ENCODE measurements around the gene EWSR1. TPM values are rescaled to one million over a fixed set of nuclear protein-coding genes. Genes with fewer than 3 reads are reported as not detected.
A peak's percentile ranks its signal among the peaks of the same experiment; 100 is the strongest.

Gene EWSR1
- total RNA-seq, 6 experiments from 2014 or later: 200 to 291 (median 270) TPM

- H3K27me3 Mint-ChIP-seq (ENCODE audit: insufficient read depth): peaks cover 2% of the 10 kb centered on the region; the same call in 1 of the 2 replicates
- H3K9me3 Mint-ChIP-seq: no peaks in the 10 kb centered on the region
- H3K36me3 Mint-ChIP-seq (ENCODE audit: low read depth): peaks cover under 1% of the 10 kb centered on the region; the same call in 1 of the 2 replicates
- peak overlapping the region; percentile 87 for H3K27ac Mint-ChIP-seq
- peak overlapping the region; percentile 92 for H3K4me3 Mint-ChIP-seq
- DNase-seq: no peak
- TF ChIP-seq CTCF (IDR thresholded peaks at IDR 0.05): no peak
- H3K4me1 Mint-ChIP-seq (ENCODE audit: low read depth): peaks cover 19% of the 10 kb centered on the region
These were observed 39.6 kb downstream of the EWSR1 start for GRCh38 chr22:29307596-29308147.

DNA sequence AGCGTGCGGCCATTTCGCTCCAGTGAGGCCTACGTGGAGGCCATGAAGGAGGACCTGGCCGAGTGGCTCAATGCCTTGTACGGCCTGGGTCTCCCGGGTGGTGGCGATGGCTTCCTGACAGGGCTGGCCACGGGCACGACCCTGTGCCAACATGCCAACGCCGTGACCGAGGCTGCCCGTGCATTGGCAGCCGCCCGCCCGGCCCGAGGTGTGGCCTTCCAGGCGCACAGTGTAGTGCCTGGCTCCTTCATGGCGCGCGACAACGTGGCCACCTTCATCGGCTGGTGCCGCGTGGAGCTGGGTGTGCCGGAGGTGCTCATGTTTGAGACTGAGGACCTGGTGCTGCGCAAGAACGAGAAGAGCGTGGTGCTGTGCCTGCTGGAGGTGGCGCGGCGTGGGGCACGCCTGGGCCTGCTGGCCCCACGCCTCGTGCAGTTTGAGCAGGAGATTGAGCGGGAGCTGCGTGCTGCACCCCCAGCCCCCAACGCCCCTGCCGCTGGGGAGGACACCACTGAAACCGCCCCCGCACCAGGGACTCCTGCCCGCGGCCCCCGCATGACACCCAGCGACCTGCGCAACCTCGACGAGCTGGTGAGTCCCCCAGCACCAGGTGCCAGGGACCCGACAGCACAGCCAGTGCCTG is 40.2 kb downstream of the EWSR1 start:
- peaks cover 2% of the 10 kb centered on the region for H3K27me3 Mint-ChIP-seq (ENCODE audit: insufficient read depth)
- TF ChIP-seq CTCF (IDR thresholded peaks at IDR 0.05): no peak
- DNase-seq: no peak
- no peaks in the 10 kb centered on the region for H3K9me3 Mint-ChIP-seq
- H3K36me3 Mint-ChIP-seq (ENCODE audit: low read depth): peaks cover 4% of the 10 kb centered on the region; the same call in 1 of the 2 replicates
- peaks cover 19% of the 10 kb centered on the region for H3K4me1 Mint-ChIP-seq (ENCODE audit: low read depth)
- peak overlapping the region; percentile 61 for H3K4me3 Mint-ChIP-seq
- H3K27ac Mint-ChIP-seq: peak overlapping the region; percentile 81

DNA sequence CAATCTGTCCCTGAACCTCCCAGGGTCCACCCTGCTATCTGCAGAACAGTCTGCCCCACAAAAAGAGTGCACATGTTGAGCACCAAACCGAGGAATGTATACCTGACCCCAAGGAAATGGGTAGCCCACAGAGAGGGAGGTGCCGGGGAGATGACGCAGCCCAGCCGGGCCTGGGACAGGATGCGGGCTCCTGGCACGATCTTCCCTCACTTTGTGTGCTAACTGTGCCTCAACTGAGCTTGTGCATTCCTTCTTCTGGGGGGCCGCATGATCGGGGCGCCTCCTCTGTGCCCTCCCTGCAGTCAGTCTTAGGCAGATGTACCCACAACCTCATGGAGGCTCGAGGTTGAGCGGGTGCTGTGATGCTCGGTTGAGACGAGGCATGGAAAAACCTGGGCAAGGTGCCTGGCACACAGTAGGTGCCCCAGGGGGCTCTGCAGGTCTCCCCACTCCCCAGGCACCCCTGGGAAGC is 40.8 kb downstream of the EWSR1 start:
- no peak for TF ChIP-seq CTCF (IDR thresholded peaks at IDR 0.05)
- Mint-ChIP-seq H3K27ac (peak overlapping the region; percentile 81), H3K9me3 (no peaks in the 10 kb centered on the region), H3K4me3 (peak overlapping the region; percentile 61), H3K27me3 (ENCODE audit: insufficient read depth) (peaks cover 2% of the 10 kb centered on the region), H3K4me1 (ENCODE audit: low read depth) (peaks cover 20% of the 10 kb centered on the region), H3K36me3 (ENCODE audit: low read depth) (peaks cover 4% of the 10 kb centered on the region; the same call in 1 of the 2 replicates)
- DNase-seq: no peak

DNA sequence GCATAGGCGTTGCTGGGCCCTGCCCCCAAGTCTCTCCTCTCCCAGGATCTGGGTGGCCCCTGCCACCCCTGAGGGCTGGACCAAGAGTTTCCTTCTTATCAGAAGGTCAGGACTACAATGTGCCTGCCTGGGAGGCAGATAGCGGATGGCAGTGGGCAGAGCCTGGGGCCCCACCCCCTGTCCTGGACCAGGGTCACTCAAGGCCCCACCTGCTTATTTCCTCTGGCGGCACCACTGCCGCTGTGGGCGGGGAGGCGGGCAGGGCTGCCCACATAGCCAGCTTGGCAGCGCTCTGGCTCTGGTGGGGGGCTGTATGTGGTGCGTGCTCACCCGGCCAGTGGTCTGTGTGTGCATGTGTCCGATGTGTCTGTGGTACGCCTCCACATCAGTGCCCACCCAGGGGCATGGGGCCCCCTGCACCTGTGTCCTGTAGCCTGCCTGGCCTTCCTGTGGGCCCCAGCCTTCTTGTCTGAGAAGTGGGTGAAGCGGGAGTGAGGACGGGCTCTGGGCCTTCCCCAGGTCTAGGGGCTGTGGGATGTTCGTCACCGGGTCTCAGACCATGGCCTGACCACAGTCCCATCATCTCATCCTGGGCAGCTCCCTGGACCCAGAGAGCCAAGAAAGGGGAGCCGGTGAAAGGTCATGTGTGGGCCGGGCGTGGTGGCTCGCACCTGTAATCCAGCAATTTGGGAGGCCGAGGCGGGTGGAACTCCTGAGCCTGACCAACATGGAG is 41.4 kb downstream of the EWSR1 start:
- peaks cover 4% of the 10 kb centered on the region; the same call in 1 of the 2 replicates for H3K36me3 Mint-ChIP-seq (ENCODE audit: low read depth)
- DNase-seq: no peak
- no peak for TF ChIP-seq CTCF (IDR thresholded peaks at IDR 0.05)
- no peaks in the 10 kb centered on the region for H3K9me3 Mint-ChIP-seq
- peak overlapping the region; percentile 61; the same call in 1 of the 2 replicates for H3K4me3 Mint-ChIP-seq
- H3K27ac Mint-ChIP-seq: peak overlapping the region; percentile 81
- peaks cover 26% of the 10 kb centered on the region for H3K4me1 Mint-ChIP-seq (ENCODE audit: low read depth)
- peaks cover 8% of the 10 kb centered on the region for H3K27me3 Mint-ChIP-seq (ENCODE audit: insufficient read depth)

DNA sequence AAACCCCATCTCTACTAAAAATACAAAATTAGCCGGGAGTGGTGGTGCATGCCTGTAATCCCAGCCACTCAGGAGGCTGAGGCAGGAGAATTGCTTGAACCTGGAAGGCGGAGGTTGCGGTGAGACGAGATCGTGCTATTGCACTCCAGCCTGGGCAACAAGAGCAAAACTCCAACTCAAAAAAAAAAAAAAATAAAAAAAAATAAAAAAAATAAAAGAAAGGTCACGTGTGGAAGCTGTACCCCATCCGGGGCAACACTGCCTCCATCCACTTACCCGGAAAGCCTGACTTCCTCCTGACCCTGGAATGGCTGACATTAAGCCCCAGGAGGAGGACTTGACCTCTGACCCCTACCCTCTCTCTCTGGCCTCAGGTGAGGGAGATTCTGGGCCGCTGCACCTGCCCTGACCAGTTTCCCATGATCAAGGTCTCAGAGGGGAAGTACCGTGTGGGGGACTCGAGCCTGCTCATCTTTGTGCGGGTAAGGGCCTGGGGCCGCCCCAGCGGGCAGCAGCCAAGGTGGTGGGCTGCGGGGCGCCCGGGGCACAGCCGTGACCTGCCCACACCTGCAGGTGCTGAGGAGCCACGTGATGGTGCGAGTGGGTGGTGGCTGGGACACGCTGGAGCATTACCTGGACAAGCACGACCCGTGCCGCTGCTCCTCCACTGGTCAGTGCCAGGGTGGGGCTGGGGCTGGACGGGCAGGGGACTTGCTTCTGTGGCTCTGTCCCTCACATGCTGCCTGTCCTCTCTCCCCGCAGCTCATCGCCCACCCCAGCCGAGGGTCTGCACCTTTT is 42.2 kb downstream of the EWSR1 start:
- H3K9me3 Mint-ChIP-seq: no peaks in the 10 kb centered on the region
- peaks cover 4% of the 10 kb centered on the region; the same call in 1 of the 2 replicates for H3K36me3 Mint-ChIP-seq (ENCODE audit: low read depth)
- peaks cover 30% of the 10 kb centered on the region for H3K4me1 Mint-ChIP-seq (ENCODE audit: low read depth)
- peaks cover 12% of the 10 kb centered on the region for H3K27me3 Mint-ChIP-seq (ENCODE audit: insufficient read depth)
- no peak for TF ChIP-seq CTCF (IDR thresholded peaks at IDR 0.05)
- no peak for DNase-seq
- H3K4me3 Mint-ChIP-seq: no peak overlapping the region
- H3K27ac Mint-ChIP-seq: peak overlapping the region; percentile 98
